ENCODE results near the gene WDR88.
"Not testable (repeated sequence)": the region's sequence is repeated elsewhere in the genome, so short reads cannot be mapped to it uniquely, and the experiment has no call there.

WDR88 gene

GRCh38 chr19:33217881-33218280 is 86.0 kb downstream of the WDR88 start:
- TF ChIP-seq CTCF (conservative IDR thresholded peaks at IDR 0.05; ENCODE audit: low read depth, low read length) = no peak
- DNase-seq (ENCODE audit: low read depth) = no peak
- H3K4me3 ChIP-seq (ENCODE audit: low read depth, low read length) = no peak overlapping the region

GRCh38 chr19:33219261-33219815 is 87.4 kb downstream of the WDR88 start:
- peak; percentile 48 for TF ChIP-seq CTCF (conservative IDR thresholded peaks at IDR 0.05; ENCODE audit: low read depth, low read length)
- peak; percentile 24 for DNase-seq (ENCODE audit: low read depth)
- H3K4me3 ChIP-seq (ENCODE audit: low read depth, low read length) = no peak overlapping the region

- no peak for TF ChIP-seq CTCF (conservative IDR thresholded peaks at IDR 0.05; ENCODE audit: low read depth, low read length)
- no peak for DNase-seq (ENCODE audit: low read depth)
- no peak overlapping the region for H3K4me3 ChIP-seq (ENCODE audit: low read depth, low read length)
These were observed 88.2 kb downstream of the WDR88 start for GRCh38 chr19:33220115-33220514.

- DNase-seq (ENCODE audit: low read depth) = no peak
- no peak overlapping the region for H3K4me3 ChIP-seq (ENCODE audit: low read depth, low read length)
- TF ChIP-seq CTCF (conservative IDR thresholded peaks at IDR 0.05; ENCODE audit: low read depth, low read length) = no peak
These were observed 88.8 kb downstream of the WDR88 start for GRCh38 chr19:33220735-33221134.

GRCh38 chr19:33221638-33222037 is 89.7 kb downstream of the WDR88 start:
- no peak for TF ChIP-seq CTCF (conservative IDR thresholded peaks at IDR 0.05; ENCODE audit: low read depth, low read length)
- H3K4me3 ChIP-seq (ENCODE audit: low read depth, low read length) = no peak overlapping the region
- DNase-seq (ENCODE audit: low read depth) = peak; percentile 44

GRCh38 chr19:33222255-33222654 is 90.3 kb downstream of the WDR88 start:
- DNase-seq (ENCODE audit: low read depth); H3K4me3 ChIP-seq (ENCODE audit: low read depth, low read length): not testable (repeated sequence)

GRCh38 chr19:33224694-33225457 is 93.0 kb downstream of the WDR88 start:
- DNase-seq (ENCODE audit: low read depth) = no peak
- TF ChIP-seq CTCF (conservative IDR thresholded peaks at IDR 0.05; ENCODE audit: low read depth, low read length) = no peak
- H3K4me3 ChIP-seq (ENCODE audit: low read depth, low read length) = no peak overlapping the region

Data from choroid plexus epithelial cell (primary cell).